H1 (cell line): Measurements from ENCODE around the gene NUDT6. TPM values are rescaled to one million over a fixed set of nuclear protein-coding genes. Genes with fewer than 3 reads are reported as not detected.

ENCODE experiments used
- CTCF ChIA-PET: fragments of 300-600 bp; sonication (Branson Sonifier 250); formaldehyde crosslinking; loops from one replicate; lab custom pipeline; 2021; ENCODE audit not compliant: partially characterized antibody; lab: Charles Lee
- POLR2A ChIA-PET: fragments of 300-600 bp; sonication (Branson Sonifier 250); formaldehyde crosslinking; loops from one replicate; lab custom pipeline; 2021; ENCODE audit warnings: inconsistent platforms; ENCODE audit not compliant: partially characterized antibody; lab: Charles Lee
- DNase-seq, 2 experiments: peaks; one replicate each; pipeline versions ENCODE4 v3.0.0 to v3.0.0-alpha.2; 2010 to 2022; ENCODE audit warnings: low spot score in 2 of 2, low read depth in 1 of 2, mixed read lengths in 1 of 2
- FAIRE-seq: peaks from 2 replicates; lab custom pipeline; 2011; peaks lifted over from hg19 to GRCh38; lab: Jason Lieb, UNC
- H2AFZ ChIP-seq: 2 replicates; pipeline ENCODE4 v1.8.1; 2012; ENCODE audit warnings: low read length, inconsistent platforms
- H2AK5ac ChIP-seq: 2 replicates; pipeline ENCODE4 v1.6.1; 2013; ENCODE audit warnings: low read depth, low read length
- H2BK120ac ChIP-seq: replicated peaks from 2 replicates; pipeline ENCODE3; 2013; ENCODE audit warnings: low read depth, low read length, inconsistent platforms
- H2BK12ac ChIP-seq: 2 replicates; pipeline ENCODE4 v1.6.1; 2013; ENCODE audit warnings: low read depth, low read length
- H2BK15ac ChIP-seq: 2 replicates; pipeline ENCODE4 v1.6.1; 2013; ENCODE audit warnings: low read length
- H2BK20ac ChIP-seq: 2 replicates; pipeline ENCODE4 v1.6.1; 2013; ENCODE audit warnings: low read length
- H2BK5ac ChIP-seq: 2 replicates; pipeline ENCODE4 v1.6.1; 2013; ENCODE audit warnings: low read depth, low read length
- H3K14ac ChIP-seq: 2 replicates; pipeline ENCODE4 v1.6.1; 2013; ENCODE audit warnings: inconsistent platforms; ENCODE audit not compliant: insufficient read length
- H3K18ac ChIP-seq: 2 replicates; pipeline ENCODE4 v1.6.1; 2013; ENCODE audit warnings: low read length; ENCODE audit errors: extremely low read depth
- H3K23ac ChIP-seq: 2 replicates; pipeline ENCODE4 v1.6.1; 2013; ENCODE audit warnings: inconsistent platforms; ENCODE audit not compliant: insufficient read length
- H3K23me2 ChIP-seq: 2 replicates; pipeline ENCODE4 v1.6.1; 2013; ENCODE audit warnings: low read depth, low read length
- H3K27ac ChIP-seq: 2 replicates; pipeline ENCODE4 v1.6.1; 2011; ENCODE audit warnings: low read depth, low read length, inconsistent platforms
- H3K27me3 ChIP-seq, 4 experiments: replicated peaks in 1 of 4; 1 replicate in 1 of 4; 2 replicates in 3 of 4; pipeline versions ENCODE4 v1.6.1 to v1.8.1; 2011 to 2013; ENCODE audit warnings: low read length in 3 of 4, mild to moderate bottlenecking in 3 of 4, inconsistent platforms in 2 of 4, mixed read lengths in 2 of 4, moderate library complexity in 1 of 4; ENCODE audit not compliant: control insufficient read depth in 3 of 4, insufficient read depth in 3 of 4; ENCODE audit errors: extremely low read depth in 1 of 4
- H3K36me3 ChIP-seq, 4 experiments: 2 replicates each; pipeline versions ENCODE4 v1.6.1 to v1.8.1; 2011 to 2013; ENCODE audit warnings: mild to moderate bottlenecking in 4 of 4, low read length in 3 of 4, moderate library complexity in 2 of 4, control low read depth in 1 of 4, inconsistent platforms in 1 of 4; ENCODE audit not compliant: insufficient read depth in 4 of 4, control insufficient read depth in 2 of 4
- H3K4ac ChIP-seq: replicated peaks from 2 replicates; pipeline ENCODE3; 2013; ENCODE audit warnings: low read length, low read depth, mixed read lengths, inconsistent platforms; ENCODE audit not compliant: insufficient read length
- H3K4me1 ChIP-seq, 4 experiments: replicated peaks in 1 of 4; 1 replicate in 1 of 4; 2 replicates in 3 of 4; pipeline versions ENCODE4 v1.6.1 to v1.8.1; 2011 to 2013; ENCODE audit warnings: low read length in 3 of 4, inconsistent platforms in 2 of 4, mixed read lengths in 1 of 4; ENCODE audit not compliant: insufficient read depth in 4 of 4, control insufficient read depth in 3 of 4
- H3K4me2 ChIP-seq, 2 experiments: 2 replicates each; pipeline versions ENCODE4 v1.6.1 to v1.8.1; 2011 to 2013; ENCODE audit warnings: low read depth in 2 of 2, low read length in 2 of 2, control low read depth in 1 of 2, inconsistent platforms in 1 of 2, mild to moderate bottlenecking in 1 of 2; ENCODE audit not compliant: insufficient read depth in 1 of 2
- H3K4me3 ChIP-seq, 4 experiments: fragments of 200-600, 300-600 bp in 1 of 4; sonication (generic), shearing (Covaris generic), sonication (Bioruptor Twin) in 1 of 4; 2 replicates each; pipeline versions ENCODE4 v1.5.1 to v1.8.1; 2011 to 2016; ENCODE audit warnings: low read length in 4 of 4, low read depth in 3 of 4, control low read depth in 2 of 4, inconsistent platforms in 2 of 4, mild to moderate bottlenecking in 2 of 4, mixed read lengths in 1 of 4, moderate library complexity in 1 of 4; ENCODE audit not compliant: insufficient read depth in 2 of 4; ENCODE audit errors: extremely low read depth in 1 of 4
- H3K56ac ChIP-seq: replicated peaks from 2 replicates; pipeline ENCODE3; 2013; ENCODE audit warnings: low read depth, mild to moderate bottlenecking, mixed read lengths, low read length, inconsistent platforms; ENCODE audit not compliant: insufficient read length
- H3K79me1 ChIP-seq: 2 replicates; pipeline ENCODE4 v1.6.1; 2013; ENCODE audit warnings: low read depth, low read length, control low read depth
- H3K79me2 ChIP-seq, 2 experiments: 2 replicates each; pipeline versions ENCODE4 v1.6.1 to v1.8.1; 2012 to 2013; ENCODE audit warnings: low read length in 2 of 2, mild to moderate bottlenecking in 2 of 2, inconsistent platforms in 1 of 2; ENCODE audit not compliant: insufficient read depth in 2 of 2, control insufficient read depth in 1 of 2
- H3K9ac ChIP-seq, 4 experiments: replicated peaks in 1 of 4; 1 replicate in 1 of 4; 2 replicates in 3 of 4; pipeline versions ENCODE4 v1.6.1 to v1.8.1; 2011 to 2013; ENCODE audit warnings: low read depth in 3 of 4, low read length in 3 of 4, control low read depth in 2 of 4, mild to moderate bottlenecking in 2 of 4, moderate library complexity in 2 of 4, inconsistent platforms in 1 of 4; ENCODE audit errors: extremely low read depth in 1 of 4
- H3K9me3 ChIP-seq, 2 experiments: 2 replicates each; pipeline versions ENCODE4 v1.6.1 to v1.8.1; 2012 to 2013; ENCODE audit warnings: mild to moderate bottlenecking in 2 of 2, moderate library complexity in 2 of 2, control low read depth in 1 of 2, inconsistent platforms in 1 of 2, low read depth in 1 of 2, low read length in 1 of 2, mixed read lengths in 1 of 2; ENCODE audit not compliant: insufficient read depth in 2 of 2
- H4K20me1 ChIP-seq, 2 experiments: replicated peaks in 1 of 2; 2 replicates each; pipeline versions ENCODE3 to v1.8.1; 2011 to 2013; ENCODE audit warnings: inconsistent platforms in 2 of 2, low read length in 2 of 2, mild to moderate bottlenecking in 1 of 2; ENCODE audit not compliant: insufficient read depth in 2 of 2, control insufficient read depth in 1 of 2
- H4K5ac ChIP-seq: 2 replicates; pipeline ENCODE4 v1.6.1; 2013; ENCODE audit warnings: low read length, low read depth, mixed read lengths, inconsistent platforms; ENCODE audit not compliant: insufficient read length
- H4K8ac ChIP-seq: 2 replicates; pipeline ENCODE4 v1.8.0; 2013; ENCODE audit warnings: mild to moderate bottlenecking, moderate library complexity, low read length, inconsistent platforms; ENCODE audit not compliant: insufficient read depth; ENCODE audit errors: extremely low read depth
- H4K91ac ChIP-seq: replicated peaks from 2 replicates; pipeline ENCODE3; 2013; ENCODE audit warnings: low read length, mixed read lengths, inconsistent platforms; ENCODE audit not compliant: insufficient read length
- TEAD4 ChIP-seq: IDR thresholded peaks from 2 replicates; pipeline ENCODE4 v1.6.1; 2012; ENCODE audit warnings: low read depth, low read length, inconsistent platforms, mixed read lengths
- WGBS, 2 experiments: shearing (Covaris generic) in 1 of 2; methylation state at CpG; one replicate each; pipeline versions ENCODE4 v1.1.6 to v1.1.7; 2013 to 2015; ENCODE audit warnings: low lambda C conversion rate in 2 of 2, mixed read lengths in 2 of 2, inconsistent platforms in 1 of 2, low coverage in 1 of 2, missing lambda C conversion rate in 1 of 2; ENCODE audit not compliant: insufficient replicate concordance in 2 of 2, insufficient coverage in 1 of 2, insufficient read length in 1 of 2; ENCODE audit errors: extremely low coverage in 1 of 2, missing lambda C conversion rate in 1 of 2; 5-methylcytosine and 5-hydroxymethylcytosine counted together
- polyA plus RNA-seq, 7 experiments: library from polyadenylated mRNA; depleted of rRNA in 3 of 7; stranded (reverse) in 5 of 7; unstranded in 2 of 7; fragments of >200 nt in 5 of 7; fragments of 200-250 nt in 2 of 7; gene quantifications; 1 replicate in 5 of 7; 2 replicates in 1 of 7; 4 replicates in 1 of 7; pipeline versions ENCODE4 v1.2.1 to v1.2.3, GENCODE V29; 2011 to 2013; ENCODE audit warnings: missing spikeins in 2 of 7, mixed read lengths in 2 of 7
- total RNA-seq: library from RNA; stranded (reverse); fragmentation: NEBNext Ultra II Directional; extraction: Animal tissue kit (Norgen Biotek cat#: 25700); gene quantifications from 2 replicates; pipeline ENCODE4 v1.2.1, GENCODE V29; 2021

NUDT6 gene
- total and polyA plus RNA-seq, 2 of the 8 experiments (the other 6 are each of a cell fraction or from before 2014, with no cell fraction given) = 5.0 to 12.4 TPM

DNA sequence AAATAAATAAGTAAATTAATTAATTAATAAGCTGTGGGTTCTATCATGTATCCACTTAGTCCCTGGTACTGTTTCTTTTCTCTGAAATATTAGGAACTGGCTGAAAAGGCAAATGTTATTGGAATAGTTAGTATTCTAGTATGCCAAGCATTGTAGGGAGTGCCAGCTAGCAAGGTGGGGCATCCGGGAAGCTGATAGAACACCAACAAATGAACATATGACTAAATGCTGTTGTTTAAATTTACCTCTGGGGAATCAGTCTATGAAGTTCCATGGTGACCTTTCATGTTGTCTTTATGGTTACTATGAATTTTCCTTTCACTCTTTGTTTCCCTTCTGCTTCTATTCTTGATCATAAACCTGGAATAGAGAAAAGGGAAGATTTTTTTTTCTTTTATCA lies 32.7 kb downstream of the NUDT6 start:
- H3K36me3 ChIP-seq = peaks cover 0 to 96% (median 32%) of the 10 kb centered on the region in 4 experiments; a peak in 6 of 8 replicates
- no peak overlapping the region for H4K5ac ChIP-seq
- no peak overlapping the region for H3K23ac ChIP-seq
- no peak overlapping the region for H3K18ac ChIP-seq
- no peak overlapping the region for H2BK120ac ChIP-seq
- no peak for TF ChIP-seq TEAD4
- H3K4me1 ChIP-seq = no peaks in the 10 kb centered on the region
- H3K4me2 ChIP-seq = no peak overlapping the region
- no peaks in the 10 kb centered on the region for H3K9me3 ChIP-seq
- no peak overlapping the region for H2AK5ac ChIP-seq
- peaks cover 4 to 6% of the 10 kb centered on the region in 2 experiments for H4K20me1 ChIP-seq
- peaks cover 0 to 66% of the 10 kb centered on the region in 2 experiments; a peak in 2 of 4 replicates for H3K79me2 ChIP-seq
- FAIRE-seq = no peak
- H2BK20ac ChIP-seq = no peak overlapping the region
- H3K4ac ChIP-seq = no peak overlapping the region
- no peak overlapping the region for H3K27ac ChIP-seq
- ChIA-PET POLR2A (interaction anchor here (0.8 kb wide), 1 partner anchor 9 kb away, joined by 3 read pairs; no protein-coding TSS in a partner anchor), CTCF (no interaction called here)
- H4K91ac ChIP-seq = no peak overlapping the region
- no peak overlapping the region for H4K8ac ChIP-seq
- no peak overlapping the region for H3K9ac ChIP-seq
- no peak overlapping the region for H2BK15ac ChIP-seq
- no peak overlapping the region for H2BK5ac ChIP-seq
- H2AFZ ChIP-seq = no peak overlapping the region
- peaks cover 0 to 2% (median 0%) of the 10 kb centered on the region in 4 experiments; a peak in 1 of 7 replicates for H3K27me3 ChIP-seq
- H3K14ac ChIP-seq = no peak overlapping the region
- H3K79me1 ChIP-seq = peaks cover 2% of the 10 kb centered on the region; the same call in 1 of the 2 replicates
- no peak overlapping the region for H3K56ac ChIP-seq
- no peak overlapping the region for H2BK12ac ChIP-seq
- WGBS, 2 experiments = 96% methylated on average over 1 of the region's 1 CpG; no CpG with 5 or more reads in 1 of the 2 experiments
- H3K23me2 ChIP-seq = no peaks in the 10 kb centered on the region
- DNase-seq = no peak
- no peak overlapping the region for H3K4me3 ChIP-seq
